Activated CD4-positive, alpha-beta memory T cell treated with anti-CD3 and anti-CD28 coated beads for 36 hours (primary cell): Measurements from ENCODE around the gene S100A13. TPM values are rescaled to one million over a fixed set of nuclear protein-coding genes. Genes with fewer than 3 reads are reported as not detected.

Experiments used
- total RNA-seq, 2 experiments: library from RNA; stranded (reverse); gene quantifications; one replicate each; pipeline ENCODE4 v1.2.3, GENCODE V29; 2021

S100A13 gene
- total RNA-seq, 2 experiments from 2014 or later = 11.6 to 13.6 TPM

Other genes starting within 250 kb of the S100A13 start
- not detected for gene S100A8, start 236.4 kb downstream of the S100A13 start, total RNA-seq
- not detected for gene S100A7A, start 211.0 kb downstream of the S100A13 start, total RNA-seq
- not detected for gene S100A7, start 166.9 kb downstream of the S100A13 start, total RNA-seq
- 100 to 1,000 TPM; 503 to 513 TPM for gene S100A6, start 91.5 kb downstream of the S100A13 start, total RNA-seq
- gene S100A5, start 86.6 kb downstream of the S100A13 start, total RNA-seq = 1 to 10 TPM; 3.3 to 4.0 TPM
- 100 to 1,000 TPM; 352 to 382 TPM for gene S100A4, start 81.7 kb downstream of the S100A13 start, total RNA-seq
- not detected for gene S100A3, start 78.2 kb downstream of the S100A13 start, total RNA-seq
- 1 to 10 TPM; 3.5 to 5.3 TPM for gene S100A2, start 61.7 kb downstream of the S100A13 start, total RNA-seq
- gene S100A16, start 14.4 kb downstream of the S100A13 start, total RNA-seq = not detected
- gene S100A14, start 11.2 kb downstream of the S100A13 start, total RNA-seq = under 1 TPM; 0.26 to 0.46 TPM
- gene S100A1, start 929 bp upstream of the S100A13 start, total RNA-seq = not detected
- gene CHTOP, start 6.6 kb upstream of the S100A13 start, total RNA-seq = 10 to 100 TPM; 92.5 to 94.7 TPM
- gene SNAPIN, start 31.2 kb upstream of the S100A13 start, total RNA-seq = 10 to 100 TPM; 31.3 to 32.1 TPM
- gene ILF2, start 43.5 kb upstream of the S100A13 start, total RNA-seq = 100 to 1,000 TPM; 315 to 323 TPM
- gene NPR1, start 51.2 kb upstream of the S100A13 start, total RNA-seq = under 1 TPM; 0.05 to 0.07 TPM
- gene INTS3, start 100.5 kb upstream of the S100A13 start, total RNA-seq = 10 to 100 TPM; 45.5 to 47.7 TPM
- gene SLC27A3, start 147.9 kb upstream of the S100A13 start, total RNA-seq = 1 to 10 TPM; 5.9 to 7.8 TPM